H1 (cell line): ENCODE measurements around the gene RNF145. TPM values are rescaled to one million over a fixed set of nuclear protein-coding genes. Genes with fewer than 3 reads are reported as not detected.
"Not testable (repeated sequence)": the region's sequence is repeated elsewhere in the genome, so short reads cannot be mapped to it uniquely, and the experiment has no call there.

ENCODE experiments used
- CTCF ChIA-PET: fragments of 300-600 bp; sonication (Branson Sonifier 250); formaldehyde crosslinking; loops from one replicate; lab custom pipeline; 2021; ENCODE audit not compliant: partially characterized antibody; lab: Charles Lee
- POLR2A ChIA-PET: fragments of 300-600 bp; sonication (Branson Sonifier 250); formaldehyde crosslinking; loops from one replicate; lab custom pipeline; 2021; ENCODE audit warnings: inconsistent platforms; ENCODE audit not compliant: partially characterized antibody; lab: Charles Lee
- DNase-seq, 2 experiments: peaks; one replicate each; pipeline versions ENCODE4 v3.0.0 to v3.0.0-alpha.2; 2010 to 2022; ENCODE audit warnings: low spot score in 2 of 2, low read depth in 1 of 2, mixed read lengths in 1 of 2
- FAIRE-seq: peaks from 2 replicates; lab custom pipeline; 2011; peaks lifted over from hg19 to GRCh38; lab: Jason Lieb, UNC
- H2AFZ ChIP-seq: 2 replicates; pipeline ENCODE4 v1.8.1; 2012; ENCODE audit warnings: low read length, inconsistent platforms
- H2AK5ac ChIP-seq: 2 replicates; pipeline ENCODE4 v1.6.1; 2013; ENCODE audit warnings: low read depth, low read length
- H2BK120ac ChIP-seq: replicated peaks from 2 replicates; pipeline ENCODE3; 2013; ENCODE audit warnings: low read depth, low read length, inconsistent platforms
- H2BK12ac ChIP-seq: 2 replicates; pipeline ENCODE4 v1.6.1; 2013; ENCODE audit warnings: low read depth, low read length
- H2BK15ac ChIP-seq: 2 replicates; pipeline ENCODE4 v1.6.1; 2013; ENCODE audit warnings: low read length
- H2BK20ac ChIP-seq: 2 replicates; pipeline ENCODE4 v1.6.1; 2013; ENCODE audit warnings: low read length
- H2BK5ac ChIP-seq: 2 replicates; pipeline ENCODE4 v1.6.1; 2013; ENCODE audit warnings: low read depth, low read length
- H3K14ac ChIP-seq: 2 replicates; pipeline ENCODE4 v1.6.1; 2013; ENCODE audit warnings: inconsistent platforms; ENCODE audit not compliant: insufficient read length
- H3K18ac ChIP-seq: 2 replicates; pipeline ENCODE4 v1.6.1; 2013; ENCODE audit warnings: low read length; ENCODE audit errors: extremely low read depth
- H3K23ac ChIP-seq: 2 replicates; pipeline ENCODE4 v1.6.1; 2013; ENCODE audit warnings: inconsistent platforms; ENCODE audit not compliant: insufficient read length
- H3K23me2 ChIP-seq: 2 replicates; pipeline ENCODE4 v1.6.1; 2013; ENCODE audit warnings: low read depth, low read length
- H3K27ac ChIP-seq: 2 replicates; pipeline ENCODE4 v1.6.1; 2011; ENCODE audit warnings: low read depth, low read length, inconsistent platforms
- H3K27me3 ChIP-seq, 4 experiments: replicated peaks in 1 of 4; 1 replicate in 1 of 4; 2 replicates in 3 of 4; pipeline versions ENCODE4 v1.6.1 to v1.8.1; 2011 to 2013; ENCODE audit warnings: low read length in 3 of 4, mild to moderate bottlenecking in 3 of 4, inconsistent platforms in 2 of 4, mixed read lengths in 2 of 4, moderate library complexity in 1 of 4; ENCODE audit not compliant: control insufficient read depth in 3 of 4, insufficient read depth in 3 of 4; ENCODE audit errors: extremely low read depth in 1 of 4
- H3K36me3 ChIP-seq, 4 experiments: 2 replicates each; pipeline versions ENCODE4 v1.6.1 to v1.8.1; 2011 to 2013; ENCODE audit warnings: mild to moderate bottlenecking in 4 of 4, low read length in 3 of 4, moderate library complexity in 2 of 4, control low read depth in 1 of 4, inconsistent platforms in 1 of 4; ENCODE audit not compliant: insufficient read depth in 4 of 4, control insufficient read depth in 2 of 4
- H3K4ac ChIP-seq: replicated peaks from 2 replicates; pipeline ENCODE3; 2013; ENCODE audit warnings: low read length, low read depth, mixed read lengths, inconsistent platforms; ENCODE audit not compliant: insufficient read length
- H3K4me1 ChIP-seq, 4 experiments: replicated peaks in 1 of 4; 1 replicate in 1 of 4; 2 replicates in 3 of 4; pipeline versions ENCODE4 v1.6.1 to v1.8.1; 2011 to 2013; ENCODE audit warnings: low read length in 3 of 4, inconsistent platforms in 2 of 4, mixed read lengths in 1 of 4; ENCODE audit not compliant: insufficient read depth in 4 of 4, control insufficient read depth in 3 of 4
- H3K4me2 ChIP-seq, 2 experiments: 2 replicates each; pipeline versions ENCODE4 v1.6.1 to v1.8.1; 2011 to 2013; ENCODE audit warnings: low read depth in 2 of 2, low read length in 2 of 2, control low read depth in 1 of 2, inconsistent platforms in 1 of 2, mild to moderate bottlenecking in 1 of 2; ENCODE audit not compliant: insufficient read depth in 1 of 2
- H3K4me3 ChIP-seq, 4 experiments: fragments of 200-600, 300-600 bp in 1 of 4; sonication (generic), shearing (Covaris generic), sonication (Bioruptor Twin) in 1 of 4; 2 replicates each; pipeline versions ENCODE4 v1.5.1 to v1.8.1; 2011 to 2016; ENCODE audit warnings: low read length in 4 of 4, low read depth in 3 of 4, control low read depth in 2 of 4, inconsistent platforms in 2 of 4, mild to moderate bottlenecking in 2 of 4, mixed read lengths in 1 of 4, moderate library complexity in 1 of 4; ENCODE audit not compliant: insufficient read depth in 2 of 4; ENCODE audit errors: extremely low read depth in 1 of 4
- H3K56ac ChIP-seq: replicated peaks from 2 replicates; pipeline ENCODE3; 2013; ENCODE audit warnings: low read depth, mild to moderate bottlenecking, mixed read lengths, low read length, inconsistent platforms; ENCODE audit not compliant: insufficient read length
- H3K79me1 ChIP-seq: 2 replicates; pipeline ENCODE4 v1.6.1; 2013; ENCODE audit warnings: low read depth, low read length, control low read depth
- H3K79me2 ChIP-seq, 2 experiments: 2 replicates each; pipeline versions ENCODE4 v1.6.1 to v1.8.1; 2012 to 2013; ENCODE audit warnings: low read length in 2 of 2, mild to moderate bottlenecking in 2 of 2, inconsistent platforms in 1 of 2; ENCODE audit not compliant: insufficient read depth in 2 of 2, control insufficient read depth in 1 of 2
- H3K9ac ChIP-seq, 4 experiments: replicated peaks in 1 of 4; 1 replicate in 1 of 4; 2 replicates in 3 of 4; pipeline versions ENCODE4 v1.6.1 to v1.8.1; 2011 to 2013; ENCODE audit warnings: low read depth in 3 of 4, low read length in 3 of 4, control low read depth in 2 of 4, mild to moderate bottlenecking in 2 of 4, moderate library complexity in 2 of 4, inconsistent platforms in 1 of 4; ENCODE audit errors: extremely low read depth in 1 of 4
- H3K9me3 ChIP-seq, 2 experiments: 2 replicates each; pipeline versions ENCODE4 v1.6.1 to v1.8.1; 2012 to 2013; ENCODE audit warnings: mild to moderate bottlenecking in 2 of 2, moderate library complexity in 2 of 2, control low read depth in 1 of 2, inconsistent platforms in 1 of 2, low read depth in 1 of 2, low read length in 1 of 2, mixed read lengths in 1 of 2; ENCODE audit not compliant: insufficient read depth in 2 of 2
- H4K20me1 ChIP-seq, 2 experiments: replicated peaks in 1 of 2; 2 replicates each; pipeline versions ENCODE3 to v1.8.1; 2011 to 2013; ENCODE audit warnings: inconsistent platforms in 2 of 2, low read length in 2 of 2, mild to moderate bottlenecking in 1 of 2; ENCODE audit not compliant: insufficient read depth in 2 of 2, control insufficient read depth in 1 of 2
- H4K5ac ChIP-seq: 2 replicates; pipeline ENCODE4 v1.6.1; 2013; ENCODE audit warnings: low read length, low read depth, mixed read lengths, inconsistent platforms; ENCODE audit not compliant: insufficient read length
- H4K8ac ChIP-seq: 2 replicates; pipeline ENCODE4 v1.8.0; 2013; ENCODE audit warnings: mild to moderate bottlenecking, moderate library complexity, low read length, inconsistent platforms; ENCODE audit not compliant: insufficient read depth; ENCODE audit errors: extremely low read depth
- H4K91ac ChIP-seq: replicated peaks from 2 replicates; pipeline ENCODE3; 2013; ENCODE audit warnings: low read length, mixed read lengths, inconsistent platforms; ENCODE audit not compliant: insufficient read length
- whole genome bisulfite sequencing, 2 experiments: shearing (Covaris generic) in 1 of 2; methylation state at CpG; one replicate each; pipeline versions ENCODE4 v1.1.6 to v1.1.7; 2013 to 2015; ENCODE audit warnings: low lambda C conversion rate in 2 of 2, mixed read lengths in 2 of 2, inconsistent platforms in 1 of 2, low coverage in 1 of 2, missing lambda C conversion rate in 1 of 2; ENCODE audit not compliant: insufficient replicate concordance in 2 of 2, insufficient coverage in 1 of 2, insufficient read length in 1 of 2; ENCODE audit errors: extremely low coverage in 1 of 2, missing lambda C conversion rate in 1 of 2; 5-methylcytosine and 5-hydroxymethylcytosine counted together
- polyA plus RNA-seq, 7 experiments: library from polyadenylated mRNA; depleted of rRNA in 3 of 7; stranded (reverse) in 5 of 7; unstranded in 2 of 7; fragments of >200 nt in 5 of 7; fragments of 200-250 nt in 2 of 7; gene quantifications; 1 replicate in 5 of 7; 2 replicates in 1 of 7; 4 replicates in 1 of 7; pipeline versions ENCODE4 v1.2.1 to v1.2.3, GENCODE V29; 2011 to 2013; ENCODE audit warnings: missing spikeins in 2 of 7, mixed read lengths in 2 of 7
- total RNA-seq: library from RNA; stranded (reverse); fragmentation: NEBNext Ultra II Directional; extraction: Animal tissue kit (Norgen Biotek cat#: 25700); gene quantifications from 2 replicates; pipeline ENCODE4 v1.2.1, GENCODE V29; 2021

Gene RNF145
- total and polyA plus RNA-seq, 2 of the 8 experiments (the other 6 are each of a cell fraction or from before 2014, with no cell fraction given), result 34.2 to 72.5 TPM

GRCh38 chr5:159119842-159120241 lies 89.5 kb downstream of the RNF145 start:
- H2BK20ac ChIP-seq, H3K36me3 ChIP-seq, H2AFZ ChIP-seq, H3K56ac ChIP-seq, H2BK120ac ChIP-seq, H3K79me1 ChIP-seq, H3K27me3 ChIP-seq, H3K4ac ChIP-seq, H2BK5ac ChIP-seq, H3K9me3 ChIP-seq, H3K14ac ChIP-seq, H3K27ac ChIP-seq, H3K23me2 ChIP-seq, H3K23ac ChIP-seq, H2BK15ac ChIP-seq, H4K91ac ChIP-seq, H4K5ac ChIP-seq, H3K4me1 ChIP-seq, H3K9ac ChIP-seq, H3K79me2 ChIP-seq, DNase-seq, POLR2A ChIA-PET, H3K4me2 ChIP-seq, H4K20me1 ChIP-seq, H2AK5ac ChIP-seq, H3K18ac ChIP-seq, H2BK12ac ChIP-seq, H4K8ac ChIP-seq, H3K4me3 ChIP-seq, FAIRE-seq: not testable (repeated sequence)
- CTCF ChIA-PET, result interaction anchor here (1.1 to 1.2 kb wide), 3 partner anchors 13 to 15 kb away, joined by 3 to 8 read pairs (median 3); no protein-coding TSS in a partner anchor
- 67% methylated on average over 4 of the region's 4 CpGs; no CpG with 5 or more reads in 1 of the 2 experiments for WGBS, 2 experiments

GRCh38 chr5:159118958-159119659 lies 90.2 kb downstream of the RNF145 start:
- H3K27ac ChIP-seq, H3K4me2 ChIP-seq, H3K23me2 ChIP-seq, H3K36me3 ChIP-seq, H2BK20ac ChIP-seq, H2BK12ac ChIP-seq, H3K4ac ChIP-seq, H4K20me1 ChIP-seq, H2AFZ ChIP-seq, H3K4me3 ChIP-seq, H3K18ac ChIP-seq, H3K9ac ChIP-seq, H2BK15ac ChIP-seq, H3K56ac ChIP-seq, H4K91ac ChIP-seq, H2BK5ac ChIP-seq, H2BK120ac ChIP-seq, H3K79me2 ChIP-seq, H3K79me1 ChIP-seq, H2AK5ac ChIP-seq, DNase-seq, H4K8ac ChIP-seq, FAIRE-seq, H3K27me3 ChIP-seq, H3K9me3 ChIP-seq, H3K4me1 ChIP-seq, H4K5ac ChIP-seq, H3K14ac ChIP-seq, POLR2A ChIA-PET, H3K23ac ChIP-seq: not testable (repeated sequence)
- WGBS, 2 experiments, result 91% methylated on average over 18 of the region's 39 CpGs; no CpG with 5 or more reads in 1 of the 2 experiments
- CTCF ChIA-PET, result interaction anchor here (0.7 to 1.7 kb wide), 5 partner anchors 13 to 424 kb away, joined by 3 to 8 read pairs (median 4); no protein-coding TSS in a partner anchor
